PC-9 (cell line): Measurements from ENCODE around the gene TBRG4.

ENCODE experiments used
- EZH2 ChIP-seq: fragments of 200-600 bp; sonication (generic); IDR thresholded peaks from 2 replicates; pipeline ENCODE4 v1.8.0; 2017; ENCODE audit warnings: antibody characterized with exemption, low read depth
- TF ChIP-seq, protein P1 (sequence below): fragments of 200-600 bp; sonication (generic); conservative IDR thresholded peaks from 2 replicates; pipeline ENCODE4 v1.6.1; 2017; ENCODE audit warnings: mixed run types, antibody characterized with exemption, mild to moderate bottlenecking, moderate library complexity

GRCh38 chr7:45080265-45080957, 31.1 kb downstream of the TBRG4 start:
- TF ChIP-seq, protein P1, sequence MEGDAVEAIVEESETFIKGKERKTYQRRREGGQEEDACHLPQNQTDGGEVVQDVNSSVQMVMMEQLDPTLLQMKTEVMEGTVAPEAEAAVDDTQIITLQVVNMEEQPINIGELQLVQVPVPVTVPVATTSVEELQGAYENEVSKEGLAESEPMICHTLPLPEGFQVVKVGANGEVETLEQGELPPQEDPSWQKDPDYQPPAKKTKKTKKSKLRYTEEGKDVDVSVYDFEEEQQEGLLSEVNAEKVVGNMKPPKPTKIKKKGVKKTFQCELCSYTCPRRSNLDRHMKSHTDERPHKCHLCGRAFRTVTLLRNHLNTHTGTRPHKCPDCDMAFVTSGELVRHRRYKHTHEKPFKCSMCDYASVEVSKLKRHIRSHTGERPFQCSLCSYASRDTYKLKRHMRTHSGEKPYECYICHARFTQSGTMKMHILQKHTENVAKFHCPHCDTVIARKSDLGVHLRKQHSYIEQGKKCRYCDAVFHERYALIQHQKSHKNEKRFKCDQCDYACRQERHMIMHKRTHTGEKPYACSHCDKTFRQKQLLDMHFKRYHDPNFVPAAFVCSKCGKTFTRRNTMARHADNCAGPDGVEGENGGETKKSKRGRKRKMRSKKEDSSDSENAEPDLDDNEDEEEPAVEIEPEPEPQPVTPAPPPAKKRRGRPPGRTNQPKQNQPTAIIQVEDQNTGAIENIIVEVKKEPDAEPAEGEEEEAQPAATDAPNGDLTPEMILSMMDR: no peak
- no peak for TF ChIP-seq EZH2
